GM19452 (cell line): ENCODE data around the gene NXPH1.
A peak's percentile ranks its signal among the peaks of the same experiment; 100 is the strongest.
"Not testable (repeated sequence)": the region's sequence is repeated elsewhere in the genome, so short reads cannot be mapped to it uniquely, and the experiment has no call there.

ENCODE experiments used
- ATAC-seq: cut with Tn5 transposase; IDR thresholded peaks from one replicate; pipeline ENCODE4 v1.9.1; 2021; ENCODE audit not compliant: unreplicated experiment

The NXPH1 gene

GRCh38 chr7:8668627-8669500, 235.5 kb downstream of the NXPH1 start:
- no peak for ATAC-seq

- ATAC-seq, result no peak
Observed at GRCh38 chr7:8669501-8669851, 236.1 kb downstream of the NXPH1 start.

- no peak for ATAC-seq
Observed at GRCh38 chr7:8684426-8684825, 251.0 kb downstream of the NXPH1 start.

- no peak for ATAC-seq
Observed at GRCh38 chr7:8699875-8700624, 266.6 kb downstream of the NXPH1 start.

- ATAC-seq, result no peak
Observed at GRCh38 chr7:8702807-8703206, 269.4 kb downstream of the NXPH1 start.

- ATAC-seq, result no peak
Observed at GRCh38 chr7:8710124-8710523, 276.7 kb downstream of the NXPH1 start.

- ATAC-seq, result no peak
Observed at GRCh38 chr7:8714791-8715190, 281.4 kb downstream of the NXPH1 start.

- ATAC-seq, result no peak
Observed at GRCh38 chr7:8719102-8719501, 285.7 kb downstream of the NXPH1 start.

- peak; percentile 69 for ATAC-seq
Observed at GRCh38 chr7:8724080-8724718, 290.8 kb downstream of the NXPH1 start.

- not testable (repeated sequence) for ATAC-seq
Observed at GRCh38 chr7:8731756-8732155, 298.3 kb downstream of the NXPH1 start.

- no peak for ATAC-seq
Observed at GRCh38 chr7:8739837-8740236, 306.4 kb downstream of the NXPH1 start.

GRCh38 chr7:8742837-8743236, 309.4 kb downstream of the NXPH1 start:
- ATAC-seq, result no peak

GRCh38 chr7:8747338-8747737, 313.9 kb downstream of the NXPH1 start:
- ATAC-seq, result no peak

GRCh38 chr7:8751557-8752231, 318.3 kb downstream of the NXPH1 start:
- ATAC-seq, result no peak

- no peak for ATAC-seq
Observed at GRCh38 chr7:8753355-8753754, 319.9 kb downstream of the NXPH1 start.

- no peak for ATAC-seq
Observed at GRCh38 chr7:8761731-8762130, 328.3 kb downstream of the NXPH1 start.

- no peak for ATAC-seq
Observed at GRCh38 chr7:8762803-8763202, 329.4 kb downstream of the NXPH1 start.

- ATAC-seq, result no peak
Observed at GRCh38 chr7:8765374-8765773, 332.0 kb downstream of the NXPH1 start.

GRCh38 chr7:8773518-8773917, 340.1 kb downstream of the NXPH1 start:
- no peak for ATAC-seq

GRCh38 chr7:8778459-8778858, 345.1 kb downstream of the NXPH1 start:
- no peak for ATAC-seq

- no peak for ATAC-seq
Observed at GRCh38 chr7:8781166-8781565, 347.8 kb downstream of the NXPH1 start.
